Osteocyte (in vitro differentiated cells): Measurements from ENCODE around the gene ATG4A. TPM values are rescaled to one million over a fixed set of nuclear protein-coding genes. Genes with fewer than 3 reads are reported as not detected.

ENCODE experiments used
- DNase-seq: peaks from one replicate; pipeline ENCODE4 v3.0.0; 2021; ENCODE audit warnings: mixed read lengths; ENCODE audit not compliant: unreplicated experiment; ENCODE audit errors: extremely low spot score
- H3K27ac Mint-ChIP-seq: one replicate; pipeline ENCODE4 v1.8.0; 2021; ENCODE audit warnings: mild to moderate bottlenecking, mixed read lengths; ENCODE audit not compliant: unreplicated experiment
- H3K27me3 Mint-ChIP-seq: one replicate; pipeline ENCODE4 v1.8.0; 2021; ENCODE audit warnings: mixed read lengths; ENCODE audit not compliant: unreplicated experiment
- H3K36me3 Mint-ChIP-seq: one replicate; pipeline ENCODE4 v1.8.0; 2021; ENCODE audit warnings: mixed read lengths; ENCODE audit not compliant: unreplicated experiment
- H3K4me1 Mint-ChIP-seq: one replicate; pipeline ENCODE4 v1.8.0; 2021; ENCODE audit warnings: mixed read lengths; ENCODE audit not compliant: unreplicated experiment
- H3K4me3 Mint-ChIP-seq: one replicate; pipeline ENCODE4 v1.8.0; 2021; ENCODE audit warnings: mild to moderate bottlenecking, moderate library complexity, mixed read lengths; ENCODE audit not compliant: unreplicated experiment
- H3K9me3 Mint-ChIP-seq: one replicate; pipeline ENCODE4 v1.8.0; 2021; ENCODE audit warnings: mixed read lengths; ENCODE audit not compliant: unreplicated experiment
- CTCF ChIP-seq: fragments of 200-600 bp; sonication (generic); IDR thresholded peaks from 2 replicates; pipeline ENCODE4 v1.5.0; 2021; ENCODE audit warnings: antibody characterized with exemption, mild to moderate bottlenecking, moderate library complexity
- total RNA-seq: library from RNA; stranded (reverse); gene quantifications from 2 replicates; pipeline ENCODE4 v1.2.1, GENCODE V29; 2021

ATG4A gene
- total RNA-seq, 1 donor from 2014 or later = 14.2 TPM

- H3K4me1 Mint-ChIP-seq = peaks cover 14% of the 10 kb centered on the region
- no peak for TF ChIP-seq CTCF
- H3K27ac Mint-ChIP-seq = no peak overlapping the region
- H3K27me3 Mint-ChIP-seq = no peaks in the 10 kb centered on the region
- DNase-seq = no peak
- no peak overlapping the region for H3K4me3 Mint-ChIP-seq
- peaks cover 29% of the 10 kb centered on the region for H3K36me3 Mint-ChIP-seq
- H3K9me3 Mint-ChIP-seq = no peaks in the 10 kb centered on the region
Observed at GRCh38 chrX:108126661-108127060, 35.1 kb downstream of the ATG4A start.

- no peak overlapping the region for H3K27ac Mint-ChIP-seq
- no peak overlapping the region for H3K4me3 Mint-ChIP-seq
- no peaks in the 10 kb centered on the region for H3K27me3 Mint-ChIP-seq
Observed at GRCh38 chrX:108127152-108127551, 35.6 kb downstream of the ATG4A start.

GRCh38 chrX:108130889-108131288 lies 39.3 kb downstream of the ATG4A start:
- peaks cover 46% of the 10 kb centered on the region for H3K36me3 Mint-ChIP-seq
- no peak for DNase-seq
- no peak for TF ChIP-seq CTCF
- no peak overlapping the region for H3K27ac Mint-ChIP-seq
- H3K4me1 Mint-ChIP-seq = no peaks in the 10 kb centered on the region
- no peaks in the 10 kb centered on the region for H3K27me3 Mint-ChIP-seq
- H3K4me3 Mint-ChIP-seq = no peak overlapping the region
- H3K9me3 Mint-ChIP-seq = no peaks in the 10 kb centered on the region

More at GRCh38 chrX:108127152-108127551, 35.6 kb downstream of the ATG4A start:
- Mint-ChIP-seq H3K36me3 (peaks cover 31% of the 10 kb centered on the region), H3K9me3 (no peaks in the 10 kb centered on the region), H3K4me1 (peaks cover 12% of the 10 kb centered on the region)
- TF ChIP-seq CTCF = no peak
- no peak for DNase-seq

GRCh38 chrX:108131471-108131870 lies 39.9 kb downstream of the ATG4A start:
- Mint-ChIP-seq H3K9me3 (no peaks in the 10 kb centered on the region), H3K4me1 (no peaks in the 10 kb centered on the region), H3K27ac (no peak overlapping the region), H3K27me3 (no peaks in the 10 kb centered on the region), H3K4me3 (no peak overlapping the region), H3K36me3 (peaks cover 46% of the 10 kb centered on the region)
- no peak for DNase-seq
- no peak for TF ChIP-seq CTCF

GRCh38 chrX:108132034-108132433 lies 40.5 kb downstream of the ATG4A start:
- no peak for TF ChIP-seq CTCF
- Mint-ChIP-seq H3K36me3 (peaks cover 44% of the 10 kb centered on the region), H3K9me3 (no peaks in the 10 kb centered on the region), H3K4me1 (no peaks in the 10 kb centered on the region), H3K4me3 (no peak overlapping the region), H3K27ac (no peak overlapping the region), H3K27me3 (no peaks in the 10 kb centered on the region)
- no peak for DNase-seq
